Kidney epithelial cell (primary cell): ENCODE results near the gene LTBP1. TPM values are rescaled to one million over a fixed set of nuclear protein-coding genes. Genes with fewer than 3 reads are reported as not detected.
"Not testable (repeated sequence)": the region's sequence is repeated elsewhere in the genome, so short reads cannot be mapped to it uniquely, and the experiment has no call there.

ENCODE experiments used
- DNase-seq: peaks from one replicate; pipeline ENCODE4 v3.0.0-alpha.2; 2010; ENCODE audit warnings: low read depth
- H3K27me3 ChIP-seq: 2 replicates; pipeline ENCODE4 v1.6.0; 2011; ENCODE audit warnings: low read length; ENCODE audit not compliant: control insufficient read depth, insufficient read depth
- H3K36me3 ChIP-seq: 2 replicates; pipeline ENCODE4 v1.5.1; 2011; ENCODE audit warnings: low read length; ENCODE audit not compliant: control insufficient read depth, insufficient read depth
- H3K4me3 ChIP-seq: 2 replicates; pipeline ENCODE4 v1.5.1; 2011; ENCODE audit warnings: low read depth, mild to moderate bottlenecking, control low read depth, low read length
- CTCF ChIP-seq: IDR thresholded peaks from 2 replicates; pipeline ENCODE4 v1.5.1; 2011; ENCODE audit warnings: mild to moderate bottlenecking, moderate library complexity, low read length, control low read depth, inconsistent platforms; ENCODE audit not compliant: insufficient read depth, poor library complexity, severe bottlenecking
- total RNA-seq: library from RNA; depleted of rRNA; stranded (reverse); fragments of >200 nt; gene quantifications from 2 replicates; pipeline ENCODE4 v1.2.3, GENCODE V29; 2015

The LTBP1 gene
- total RNA-seq, 1 donor from 2014 or later, result 39.3 TPM

- Histone ChIP-seq H3K36me3 (no peaks in the 10 kb centered on the region), H3K4me3 (no peak overlapping the region), H3K27me3 (no peaks in the 10 kb centered on the region)
- TF ChIP-seq CTCF, result no peak
- no peak for DNase-seq
These were observed 221.0 kb downstream of the LTBP1 start for GRCh38 chr2:33167622-33168245.

GRCh38 chr2:33168425-33168824 lies 221.7 kb downstream of the LTBP1 start:
- DNase-seq, result no peak
- Histone ChIP-seq H3K36me3 (no peaks in the 10 kb centered on the region), H3K27me3 (no peaks in the 10 kb centered on the region), H3K4me3 (no peak overlapping the region)
- TF ChIP-seq CTCF, result no peak

GRCh38 chr2:33168922-33169321 lies 222.2 kb downstream of the LTBP1 start:
- H3K36me3 ChIP-seq, result no peaks in the 10 kb centered on the region
- H3K27me3 ChIP-seq, result no peaks in the 10 kb centered on the region
- DNase-seq, result no peak
- no peak for TF ChIP-seq CTCF
- H3K4me3 ChIP-seq, result no peak overlapping the region

- H3K36me3 ChIP-seq, H3K27me3 ChIP-seq, H3K4me3 ChIP-seq, DNase-seq: not testable (repeated sequence)
These were observed 223.5 kb downstream of the LTBP1 start for GRCh38 chr2:33170251-33170650.

GRCh38 chr2:33177627-33178026 lies 230.9 kb downstream of the LTBP1 start:
- no peak for TF ChIP-seq CTCF
- no peaks in the 10 kb centered on the region for H3K36me3 ChIP-seq
- H3K27me3 ChIP-seq, result no peaks in the 10 kb centered on the region
- no peak for DNase-seq
- H3K4me3 ChIP-seq, result no peak overlapping the region

- no peak overlapping the region for H3K4me3 ChIP-seq
- no peaks in the 10 kb centered on the region for H3K27me3 ChIP-seq
- no peak for DNase-seq
- no peaks in the 10 kb centered on the region for H3K36me3 ChIP-seq
- TF ChIP-seq CTCF, result no peak
These were observed 231.5 kb downstream of the LTBP1 start for GRCh38 chr2:33178209-33178608.
